SH-SY5Y (cell line): ENCODE data around the gene EEIG2.
A peak's percentile ranks its signal among the peaks of the same experiment; 100 is the strongest.

Experiments
- GATA2 ChIP-seq: IDR thresholded peaks from 2 replicates; pipeline ENCODE4 v1.6.1; 2011; ENCODE audit warnings: mild to moderate bottlenecking, low read depth, low read length
- GATA3 ChIP-seq: IDR thresholded peaks from 2 replicates; pipeline ENCODE4 v1.6.1; 2011; ENCODE audit warnings: low read depth, mild to moderate bottlenecking, low read length, moderate library complexity

DNA sequence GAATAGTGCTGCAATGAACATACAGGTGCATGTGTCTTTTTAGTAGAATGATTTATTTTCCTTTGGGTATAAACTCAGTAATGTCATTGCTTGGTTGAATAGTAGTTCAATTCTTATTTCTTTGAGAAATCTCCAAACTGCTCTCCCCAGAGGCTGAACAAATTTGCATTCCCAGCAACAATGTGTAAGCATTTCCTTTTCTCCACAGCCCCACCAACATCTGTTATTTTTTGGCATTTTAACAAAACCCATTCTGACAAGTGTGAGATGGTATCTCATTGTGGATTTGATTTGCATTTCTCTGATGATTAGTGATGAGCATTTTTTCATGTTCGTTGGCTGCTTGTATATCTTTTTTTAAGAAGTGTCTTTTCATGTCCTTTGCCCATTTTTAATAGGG is 21.9 kb upstream of the EEIG2 start:
- TF ChIP-seq GATA2 (peak; percentile 26; the same call in 1 of the 2 replicates), GATA3 (0 out of 2 replicates have a peak, but pooled peaks have one; percentile 42)
